Chondrocyte (in vitro differentiated cells): ENCODE results near the gene CHAT. TPM values are rescaled to one million over a fixed set of nuclear protein-coding genes. Genes with fewer than 3 reads are reported as not detected.

Experiments used
- DNase-seq: peaks from one replicate; pipeline ENCODE4 v3.0.0; 2021; ENCODE audit warnings: mixed read lengths, low spot score
- H3K27ac Mint-ChIP-seq: one replicate; pipeline ENCODE4 v1.8.0; 2021; ENCODE audit warnings: mild to moderate bottlenecking, moderate library complexity, mixed read lengths; ENCODE audit not compliant: unreplicated experiment
- H3K27me3 Mint-ChIP-seq: 2 replicates; pipeline ENCODE4 v1.8.0; 2021; ENCODE audit warnings: low read depth, mixed read lengths
- H3K36me3 Mint-ChIP-seq: 2 replicates; pipeline ENCODE4 v1.8.0; 2021; ENCODE audit warnings: low read depth, mixed read lengths
- H3K4me1 Mint-ChIP-seq: 2 replicates; pipeline ENCODE4 v1.8.0; 2021; ENCODE audit warnings: low read depth, mild to moderate bottlenecking, mixed read lengths
- H3K4me3 Mint-ChIP-seq: one replicate; pipeline ENCODE4 v1.8.0; 2021; ENCODE audit warnings: mild to moderate bottlenecking, moderate library complexity, mixed read lengths; ENCODE audit not compliant: unreplicated experiment
- H3K9me3 Mint-ChIP-seq: 2 replicates; pipeline ENCODE4 v1.8.0; 2021; ENCODE audit warnings: low read depth, mixed read lengths
- CTCF ChIP-seq: fragments of 200-600 bp; sonication (generic); IDR thresholded peaks from 2 replicates; pipeline ENCODE4 v1.5.0; 2021; ENCODE audit warnings: antibody characterized with exemption, mild to moderate bottlenecking, moderate library complexity
- total RNA-seq: library from RNA; stranded (reverse); gene quantifications from 3 replicates; pipeline ENCODE4 v1.2.1, GENCODE V29; 2021

The CHAT gene
- total RNA-seq, 1 donor from 2014 or later, result not detected

DNA sequence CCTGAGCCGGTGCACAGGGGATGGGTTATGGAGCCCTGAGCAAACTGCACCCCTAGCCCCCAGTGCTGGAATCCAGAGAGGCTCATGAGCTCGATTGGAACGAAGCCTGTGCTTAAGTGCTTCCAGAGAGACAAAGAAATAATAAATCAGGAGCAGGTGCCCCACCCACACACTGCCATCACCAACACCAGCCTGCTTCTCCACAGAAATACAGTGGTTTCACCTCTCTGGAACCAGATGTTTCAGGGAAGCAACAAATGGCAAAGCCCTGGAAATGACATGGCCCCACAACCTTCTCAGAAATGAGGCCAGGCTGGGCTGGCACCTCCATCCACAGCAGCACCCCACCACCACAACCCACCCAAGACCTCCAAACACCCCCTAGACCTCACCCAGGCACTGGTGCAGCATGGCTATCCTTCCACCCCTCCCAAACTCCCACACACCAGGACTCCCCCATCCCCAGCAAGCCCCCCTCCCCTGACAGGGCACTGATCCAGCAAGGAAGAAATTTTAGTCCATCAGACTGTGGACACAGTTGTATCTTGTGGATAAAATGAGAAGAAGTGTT, 7.8 kb upstream of the CHAT start:
- no peak for TF ChIP-seq CTCF
- Mint-ChIP-seq H3K4me1 (peaks cover 8% of the 10 kb centered on the region), H3K27me3 (peaks cover 55% of the 10 kb centered on the region), H3K27ac (no peak overlapping the region), H3K36me3 (peaks cover 2% of the 10 kb centered on the region), H3K4me3 (no peak overlapping the region), H3K9me3 (no peaks in the 10 kb centered on the region)
- peak; percentile 51 for DNase-seq

GRCh38 chr10:49606981-49607535, 6.8 kb upstream of the CHAT start:
- DNase-seq, result peak; percentile 92

DNA sequence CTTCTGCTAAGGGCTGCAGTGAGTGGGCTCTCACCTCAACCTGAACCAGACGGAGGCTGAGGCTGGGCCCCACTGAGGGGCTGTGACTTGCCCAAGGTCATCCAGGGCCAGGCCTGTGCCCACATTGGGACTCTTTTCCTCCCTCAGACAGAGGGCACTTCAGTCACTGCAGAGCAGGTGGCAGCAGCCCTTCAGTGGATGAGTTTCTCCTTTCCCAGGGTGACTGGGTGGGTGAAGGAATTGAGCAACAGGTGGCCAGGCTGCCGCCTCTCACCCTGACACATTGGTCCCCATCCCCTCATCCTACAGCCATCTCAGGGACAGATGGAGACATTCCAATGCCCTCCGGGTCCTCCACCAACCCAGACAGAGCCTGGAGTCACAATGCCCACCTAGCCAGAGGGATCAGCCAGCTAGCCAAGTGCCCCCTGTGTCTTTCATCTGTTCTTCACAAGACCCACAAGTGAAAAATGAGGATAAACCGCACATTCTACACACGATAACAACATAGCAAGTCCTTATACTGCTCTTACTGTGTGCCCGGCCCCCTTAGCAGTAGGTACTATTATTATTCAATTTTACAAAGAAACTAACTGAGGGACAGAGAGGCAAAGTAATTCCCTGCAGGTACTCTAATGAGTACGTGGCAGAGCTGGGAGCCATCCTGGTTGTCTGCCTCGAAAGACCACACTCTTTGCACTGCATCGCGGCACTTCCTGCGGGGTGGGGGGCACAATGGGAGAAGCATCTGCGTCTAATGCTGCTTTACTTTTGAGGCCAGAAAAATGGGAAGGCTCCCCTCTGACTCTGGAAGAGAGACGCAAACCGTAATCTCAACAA, 5.5 kb upstream of the CHAT start:
- H3K27me3 Mint-ChIP-seq, result peaks cover 65% of the 10 kb centered on the region
- no peak overlapping the region for H3K4me3 Mint-ChIP-seq
- peaks cover 4% of the 10 kb centered on the region for H3K36me3 Mint-ChIP-seq
- no peak for TF ChIP-seq CTCF
- peaks cover 15% of the 10 kb centered on the region for H3K4me1 Mint-ChIP-seq
- H3K27ac Mint-ChIP-seq, result no peak overlapping the region
- no peaks in the 10 kb centered on the region for H3K9me3 Mint-ChIP-seq
- DNase-seq, result peak; percentile 63

More at GRCh38 chr10:49606981-49607535, 6.8 kb upstream of the CHAT start:
- Mint-ChIP-seq H3K27me3 (peaks cover 62% of the 10 kb centered on the region), H3K4me1 (peaks cover 10% of the 10 kb centered on the region), H3K4me3 (no peak overlapping the region), H3K36me3 (peaks cover 2% of the 10 kb centered on the region), H3K9me3 (no peaks in the 10 kb centered on the region), H3K27ac (no peak overlapping the region)
- no peak for TF ChIP-seq CTCF

- DNase-seq, result peak; percentile 68
Observed at GRCh38 chr10:49609006-49609282, 4.9 kb upstream of the CHAT start.

More at GRCh38 chr10:49609006-49609282, 4.9 kb upstream of the CHAT start:
- peaks cover 4% of the 10 kb centered on the region for H3K36me3 Mint-ChIP-seq
- no peak overlapping the region for H3K27ac Mint-ChIP-seq
- H3K4me3 Mint-ChIP-seq, result peak overlapping the region; percentile 31
- no peak for TF ChIP-seq CTCF
- H3K9me3 Mint-ChIP-seq, result no peaks in the 10 kb centered on the region
- peaks cover 65% of the 10 kb centered on the region for H3K27me3 Mint-ChIP-seq
- H3K4me1 Mint-ChIP-seq, result peaks cover 20% of the 10 kb centered on the region
